Lower lobe of right lung (tissue), 2 donors: Measurements from ENCODE around the gene MPND. TPM values are rescaled to one million over a fixed set of nuclear protein-coding genes. Genes with fewer than 3 reads are reported as not detected.
A peak's percentile ranks its signal among the peaks of the same experiment; 100 is the strongest.

ENCODE experiments used
- ATAC-seq, 2 donors: fragments of 200-7000 bp; cut with Tn5 transposase; one replicate each; pipeline ENCODE4 v1.9.1; 2020 to 2022; ENCODE audit warnings: mild to moderate bottlenecking in 2 of 2, moderate library complexity in 2 of 2
- DNase-seq: peaks from one replicate; pipeline ENCODE4 v3.0.0-alpha.2; 2020
- H3K27ac ChIP-seq: fragments of 200-600 bp; one replicate; pipeline ENCODE4 v1.8.0; 2022
- H3K27me3 ChIP-seq: fragments of 200-600 bp; one replicate; pipeline ENCODE4 v1.8.0; 2022; ENCODE audit warnings: low read depth
- H3K36me3 ChIP-seq: fragments of 200-600 bp; one replicate; pipeline ENCODE4 v1.8.0; 2022; ENCODE audit warnings: mild to moderate bottlenecking
- H3K4me1 ChIP-seq: fragments of 200-600 bp; one replicate; pipeline ENCODE4 v1.8.0; 2022
- H3K4me3 ChIP-seq: fragments of 200-600 bp; one replicate; pipeline ENCODE4 v1.8.0; 2022; ENCODE audit warnings: mild to moderate bottlenecking
- H3K9me3 ChIP-seq: fragments of 200-600 bp; one replicate; pipeline ENCODE4 v1.8.0; 2022
- CTCF ChIP-seq: fragments of 200-600 bp; IDR thresholded peaks from one replicate; pipeline ENCODE4 v1.8.0; 2022; ENCODE audit warnings: antibody characterized with exemption, mild to moderate bottlenecking
- intact Hi-C: fragments of 100-400 bp; cut with DNase I; formaldehyde crosslinking; loops from one replicate; pipeline ENCODE4 v1.11.0; 2022
- total RNA-seq: library from RNA; stranded (reverse); fragmentation: NEBNext Ultra II Directional; extraction: Animal tissue kit (Norgen Biotek cat#: 25700); gene quantifications from one replicate; pipeline ENCODE4 v1.2.1, GENCODE V29; 2021
- donor health status: DM: no; HTN: yes; CAD: no; lungs with severe emphysema.

The MPND gene
- total RNA-seq, 1 donor from 2014 or later = 41.2 TPM

GRCh38 chr19:4362831-4363545 is 19.6 kb downstream of the MPND start:
- no peak overlapping the region for H3K4me3 ChIP-seq

GRCh38 chr19:4363571-4364304 is 20.4 kb downstream of the MPND start:
- Histone ChIP-seq H3K27ac (no peak overlapping the region), H3K9me3 (no peaks in the 10 kb centered on the region)
- intact Hi-C loops = no loop called here

More at GRCh38 chr19:4362831-4363545, 19.6 kb downstream of the MPND start:
- TF ChIP-seq CTCF = no peak
- Histone ChIP-seq H3K27me3 (no peaks in the 10 kb centered on the region), H3K36me3 (peaks cover 93% of the 10 kb centered on the region), H3K9me3 (no peaks in the 10 kb centered on the region), H3K4me1 (peaks cover 10% of the 10 kb centered on the region), H3K27ac (no peak overlapping the region)
- DNase-seq (no peak), ATAC-seq (no peak)
- intact Hi-C loops = no loop called here

GRCh38 chr19:4365341-4365740 is 22.0 kb downstream of the MPND start:
- no peak for TF ChIP-seq CTCF
- ATAC-seq = no peak
- Histone ChIP-seq H3K4me3 (no peak overlapping the region), H3K27ac (no peak overlapping the region), H3K27me3 (no peaks in the 10 kb centered on the region), H3K9me3 (no peaks in the 10 kb centered on the region), H3K4me1 (peaks cover 33% of the 10 kb centered on the region), H3K36me3 (peaks cover 71% of the 10 kb centered on the region)
- intact Hi-C loops = no loop called here
- DNase-seq = peak; percentile 49

More at GRCh38 chr19:4363571-4364304, 20.4 kb downstream of the MPND start:
- Histone ChIP-seq H3K27me3 (no peaks in the 10 kb centered on the region), H3K4me1 (peaks cover 17% of the 10 kb centered on the region), H3K4me3 (no peak overlapping the region), H3K36me3 (peaks cover 88% of the 10 kb centered on the region)
- ATAC-seq (no peak), DNase-seq (peak; percentile 45)
- TF ChIP-seq CTCF = no peak

GRCh38 chr19:4365791-4366665 is 22.7 kb downstream of the MPND start:
- H3K4me3 ChIP-seq = no peak overlapping the region
- ATAC-seq (no peak), DNase-seq (no peak)
- TF ChIP-seq CTCF = no peak
- H3K27ac ChIP-seq = no peak overlapping the region
- H3K9me3 ChIP-seq = no peaks in the 10 kb centered on the region
- H3K4me1 ChIP-seq = peaks cover 40% of the 10 kb centered on the region
- H3K36me3 ChIP-seq = peaks cover 65% of the 10 kb centered on the region
- intact Hi-C loops = no loop called here
- H3K27me3 ChIP-seq = no peaks in the 10 kb centered on the region

GRCh38 chr19:4366666-4367335 is 23.4 kb downstream of the MPND start:
- intact Hi-C loops = no loop called here
- no peaks in the 10 kb centered on the region for H3K27me3 ChIP-seq

More at GRCh38 chr19:4366666-4367335, 23.4 kb downstream of the MPND start:
- peaks cover 60% of the 10 kb centered on the region for H3K36me3 ChIP-seq
- H3K4me1 ChIP-seq = peaks cover 48% of the 10 kb centered on the region
- no peak overlapping the region for H3K4me3 ChIP-seq
- no peak overlapping the region for H3K27ac ChIP-seq
- DNase-seq = no peak
- no peak for TF ChIP-seq CTCF
- H3K9me3 ChIP-seq = no peaks in the 10 kb centered on the region
- ATAC-seq = no peak
